Nephron progenitor cell (in vitro differentiated cells): ENCODE measurements around the gene PCDH12.
A peak's percentile ranks its signal among the peaks of the same experiment; 100 is the strongest.

Source experiments
- DNase-seq: peaks from one replicate; pipeline ENCODE4 v3.0.0; 2021
- H3K27ac Mint-ChIP-seq: 2 replicates; pipeline ENCODE4 v1.8.0; 2021; ENCODE audit warnings: mild to moderate bottlenecking, moderate library complexity, mixed read lengths
- H3K27me3 Mint-ChIP-seq: 2 replicates; pipeline ENCODE4 v1.8.0; 2021; ENCODE audit warnings: mild to moderate bottlenecking, low read depth, mixed read lengths; ENCODE audit not compliant: poor library complexity
- H3K36me3 Mint-ChIP-seq: 2 replicates; pipeline ENCODE4 v1.8.0; 2021; ENCODE audit warnings: low read depth, mixed read lengths
- H3K4me1 Mint-ChIP-seq: 2 replicates; pipeline ENCODE4 v1.8.0; 2021; ENCODE audit warnings: mixed read lengths
- H3K4me3 Mint-ChIP-seq: 2 replicates; pipeline ENCODE4 v1.8.0; 2021; ENCODE audit warnings: mild to moderate bottlenecking, moderate library complexity, mixed read lengths
- H3K9me3 Mint-ChIP-seq: 2 replicates; pipeline ENCODE4 v1.8.0; 2021; ENCODE audit warnings: mild to moderate bottlenecking, moderate library complexity, mixed read lengths
- CTCF ChIP-seq: fragments of 200-600 bp; sonication (generic); IDR thresholded peaks from 2 replicates; pipeline ENCODE4 v1.5.0; 2021; ENCODE audit warnings: antibody characterized with exemption

The PCDH12 gene

GRCh38 chr5:141963701-141964100, 5.7 kb upstream of the PCDH12 start:
- Mint-ChIP-seq H3K27me3 (peaks cover 2% of the 10 kb centered on the region), H3K4me1 (peaks cover 74% of the 10 kb centered on the region)
- TF ChIP-seq CTCF, result no peak

GRCh38 chr5:141961466-141961865, 3.5 kb upstream of the PCDH12 start:
- no peak for TF ChIP-seq CTCF
- peaks cover 2% of the 10 kb centered on the region for H3K27me3 Mint-ChIP-seq
- H3K4me1 Mint-ChIP-seq, result peaks cover 74% of the 10 kb centered on the region
- H3K36me3 Mint-ChIP-seq, result no peaks in the 10 kb centered on the region
- no peak for DNase-seq
- no peak overlapping the region for H3K27ac Mint-ChIP-seq
- no peak overlapping the region for H3K4me3 Mint-ChIP-seq
- no peaks in the 10 kb centered on the region for H3K9me3 Mint-ChIP-seq

More at GRCh38 chr5:141963701-141964100, 5.7 kb upstream of the PCDH12 start:
- Mint-ChIP-seq H3K4me3 (no peak overlapping the region), H3K36me3 (no peaks in the 10 kb centered on the region), H3K27ac (no peak overlapping the region), H3K9me3 (no peaks in the 10 kb centered on the region)
- DNase-seq, result no peak

- H3K36me3 Mint-ChIP-seq, result no peaks in the 10 kb centered on the region
- DNase-seq, result peak; percentile 91
- TF ChIP-seq CTCF, result peak; percentile 77
- H3K27me3 Mint-ChIP-seq, result peaks cover 2% of the 10 kb centered on the region
- no peaks in the 10 kb centered on the region for H3K9me3 Mint-ChIP-seq
- no peak overlapping the region for H3K4me3 Mint-ChIP-seq
- no peak overlapping the region for H3K27ac Mint-ChIP-seq
- peaks cover 71% of the 10 kb centered on the region for H3K4me1 Mint-ChIP-seq
Observed at GRCh38 chr5:141960449-141961323, 2.7 kb upstream of the PCDH12 start.

- peak; percentile 42 for DNase-seq
- TF ChIP-seq CTCF, result no peak
- Mint-ChIP-seq H3K36me3 (no peaks in the 10 kb centered on the region), H3K27me3 (peaks cover 2% of the 10 kb centered on the region), H3K4me3 (no peak overlapping the region), H3K9me3 (no peaks in the 10 kb centered on the region), H3K4me1 (peaks cover 64% of the 10 kb centered on the region), H3K27ac (peak overlapping the region; percentile 24)
Observed at GRCh38 chr5:141960018-141960417, 2.0 kb upstream of the PCDH12 start.

- no peak for DNase-seq
- H3K4me1 Mint-ChIP-seq, result peaks cover 55% of the 10 kb centered on the region
- H3K27ac Mint-ChIP-seq, result no peak overlapping the region
- no peak for TF ChIP-seq CTCF
- H3K9me3 Mint-ChIP-seq, result no peaks in the 10 kb centered on the region
- peak overlapping the region; percentile 6 for H3K4me3 Mint-ChIP-seq
- H3K36me3 Mint-ChIP-seq, result no peaks in the 10 kb centered on the region
- H3K27me3 Mint-ChIP-seq, result peaks cover 2% of the 10 kb centered on the region
Observed at GRCh38 chr5:141958546-141959172, 657 bp upstream of the PCDH12 start.
